B cell (primary cell): ENCODE measurements around the gene F12. TPM values are rescaled to one million over a fixed set of nuclear protein-coding genes. Genes with fewer than 3 reads are reported as not detected.

ENCODE experiments used
- ATAC-seq: fragments of 200-7000 bp; cut with Tn5 transposase; one replicate; pipeline ENCODE4 v1.10.0; 2021; ENCODE audit warnings: low read depth, mild to moderate bottlenecking, moderate number of reproducible peaks, moderate library complexity
- CTCF ChIA-PET: fragments of 350-600 bp; sonication (Branson Sonifier 250); formaldehyde crosslinking; loops from one replicate; lab custom pipeline; 2021; ENCODE audit warnings: antibody characterized with exemption, inconsistent platforms; lab: Charles Lee
- POLR2A ChIA-PET: fragments of 350-600 bp; sonication (Branson Sonifier 250); formaldehyde crosslinking; loops from one replicate; lab custom pipeline; 2021; ENCODE audit warnings: antibody characterized with exemption; lab: Charles Lee
- DNase-seq: peaks from one replicate; pipeline ENCODE4 v3.0.0; 2013
- H2AFZ ChIP-seq: 2 replicates; pipeline ENCODE4 v1.6.1; 2012; ENCODE audit warnings: mild to moderate bottlenecking, low read depth, low read length; ENCODE audit not compliant: insufficient read depth, poor library complexity, severe bottlenecking
- H3K27ac ChIP-seq, 2 donors: 1 replicate in 1 of 2; 2 replicates in 1 of 2; pipeline ENCODE4 v1.5.1; 2012 to 2013; ENCODE audit warnings: low read length in 2 of 2, mild to moderate bottlenecking in 2 of 2, moderate library complexity in 1 of 2
- H3K27me3 ChIP-seq, 4 experiments: fragments of 200-600 bp in 1 of 4; sonication (generic) in 1 of 4; replicated peaks in 1 of 4; 1 replicate in 2 of 4; 2 replicates in 2 of 4; pipeline versions ENCODE4 v1.6.1 to v1.7.0; 2013 to 2016; ENCODE audit warnings: low read length in 3 of 4, mild to moderate bottlenecking in 2 of 4, mixed read lengths in 1 of 4, moderate library complexity in 1 of 4; ENCODE audit not compliant: insufficient read depth in 4 of 4, control insufficient read depth in 3 of 4; ENCODE audit errors: control extremely low read depth in 1 of 4
- H3K36me3 ChIP-seq, 2 experiments: replicated peaks in 1 of 2; 1 replicate in 1 of 2; 2 replicates in 1 of 2; pipeline versions ENCODE4 v1.6.1 to v1.7.1; 2013; ENCODE audit warnings: low read length in 1 of 2; ENCODE audit not compliant: insufficient read depth in 2 of 2, control insufficient read depth in 1 of 2; ENCODE audit errors: control extremely low read depth in 1 of 2, extremely low read depth in 1 of 2
- H3K4me1 ChIP-seq, 2 donors: fragments of 200-600 bp in 1 of 2; sonication (generic) in 1 of 2; 1 replicate in 1 of 2; 2 replicates in 1 of 2; pipeline versions ENCODE4 v1.5.1 to v1.6.1; 2013 to 2017; ENCODE audit warnings: low read length in 2 of 2; ENCODE audit not compliant: control insufficient read depth in 2 of 2, insufficient read depth in 2 of 2
- H3K4me2 ChIP-seq: replicated peaks from 2 replicates; pipeline ENCODE3; 2012; ENCODE audit warnings: mild to moderate bottlenecking, low read depth, low read length; ENCODE audit not compliant: poor library complexity, severe bottlenecking
- H3K4me3 ChIP-seq, 5 experiments: fragments of 200-600 bp in 1 of 5; sonication (generic) in 1 of 5; 1 replicate in 3 of 5; 2 replicates in 2 of 5; pipeline versions ENCODE4 v1.5.1 to v1.7.0; 2011 to 2016; ENCODE audit warnings: low read length in 4 of 5, mild to moderate bottlenecking in 4 of 5, low read depth in 2 of 5, control low read depth in 1 of 5, moderate library complexity in 1 of 5; ENCODE audit not compliant: insufficient read depth in 1 of 5; ENCODE audit errors: control extremely low read depth in 1 of 5, extremely low read depth in 1 of 5
- H3K79me2 ChIP-seq: fragments of 200-600 bp; sonication (generic); one replicate; pipeline ENCODE4 v1.6.0; 2016; ENCODE audit warnings: low read length; ENCODE audit not compliant: control insufficient read depth, insufficient read depth
- H3K9ac ChIP-seq: fragments of 200-600 bp; sonication (generic); 2 replicates; pipeline ENCODE4 v1.6.1; 2017; ENCODE audit warnings: mild to moderate bottlenecking, low read length, moderate library complexity
- H3K9me3 ChIP-seq, 3 donors: one replicate each; pipeline versions ENCODE4 v1.6.1 to v1.7.1; 2013; ENCODE audit warnings: low read length in 2 of 3; ENCODE audit not compliant: control insufficient read depth in 2 of 3, insufficient read depth in 1 of 3; ENCODE audit errors: control extremely low read depth in 1 of 3
- H4K20me1 ChIP-seq: 2 replicates; pipeline ENCODE4 v1.6.0; 2012; ENCODE audit warnings: mild to moderate bottlenecking, low read length; ENCODE audit not compliant: insufficient read depth, control insufficient read depth, poor library complexity, severe bottlenecking
- H3K27ac Mint-ChIP-seq: one replicate; pipeline ENCODE4 v1.8.0; 2021; ENCODE audit warnings: mixed read lengths
- H3K27me3 Mint-ChIP-seq: one replicate; pipeline ENCODE4 v1.8.0; 2021; ENCODE audit warnings: mixed read lengths
- H3K4me1 Mint-ChIP-seq: one replicate; pipeline ENCODE4 v1.8.0; 2021; ENCODE audit warnings: mixed read lengths
- H3K4me3 Mint-ChIP-seq: one replicate; pipeline ENCODE4 v1.8.0; 2021; ENCODE audit warnings: mixed read lengths
- H3K9me3 Mint-ChIP-seq: one replicate; pipeline ENCODE4 v1.8.0; 2022; ENCODE audit warnings: mixed read lengths; ENCODE audit not compliant: insufficient read depth
- EZH2 ChIP-seq: IDR thresholded peaks from 2 replicates; pipeline ENCODE4 v1.6.1; 2012; ENCODE audit warnings: borderline replicate concordance, low read depth, mild to moderate bottlenecking, moderate library complexity, low read length; ENCODE audit not compliant: insufficient read depth, poor library complexity, severe bottlenecking
- WGBS: methylation state at CpG from one replicate; pipeline ENCODE4 v1.1.5; 2013; ENCODE audit warnings: missing lambda C conversion rate; ENCODE audit not compliant: insufficient coverage; 5-methylcytosine and 5-hydroxymethylcytosine counted together
- intact Hi-C: fragments of 100-400 bp; cut with micrococcal nuclease; formaldehyde crosslinking; loops from one replicate; pipeline ENCODE4 v1.10.0; 2022
- polyA plus RNA-seq: library from polyadenylated mRNA; depleted of rRNA; stranded (reverse); fragments of >200 nt; gene quantifications from 2 replicates; pipeline ENCODE4 v1.2.3, GENCODE V29; 2012
- total RNA-seq, 2 donors: library from RNA; stranded (reverse); fragments of 120-200 nt in 1 of 2; gene quantifications; 1 replicate in 1 of 2; 2 replicates in 1 of 2; pipeline versions ENCODE4 v1.2.3 to v1.2.4, GENCODE V29; 2013 to 2022
- TF ChIP-seq, protein P1 (sequence below): fragments of 200-600 bp; IDR thresholded peaks from one replicate; pipeline ENCODE4 v1.8.0; 2022; ENCODE audit warnings: antibody characterized with exemption, mild to moderate bottlenecking

F12 gene
- total and polyA plus RNA-seq, 2 donors (not counting 1 experiment from before 2014, with no cell fraction given) = 3.1 TPM; not detected in 1

DNA sequence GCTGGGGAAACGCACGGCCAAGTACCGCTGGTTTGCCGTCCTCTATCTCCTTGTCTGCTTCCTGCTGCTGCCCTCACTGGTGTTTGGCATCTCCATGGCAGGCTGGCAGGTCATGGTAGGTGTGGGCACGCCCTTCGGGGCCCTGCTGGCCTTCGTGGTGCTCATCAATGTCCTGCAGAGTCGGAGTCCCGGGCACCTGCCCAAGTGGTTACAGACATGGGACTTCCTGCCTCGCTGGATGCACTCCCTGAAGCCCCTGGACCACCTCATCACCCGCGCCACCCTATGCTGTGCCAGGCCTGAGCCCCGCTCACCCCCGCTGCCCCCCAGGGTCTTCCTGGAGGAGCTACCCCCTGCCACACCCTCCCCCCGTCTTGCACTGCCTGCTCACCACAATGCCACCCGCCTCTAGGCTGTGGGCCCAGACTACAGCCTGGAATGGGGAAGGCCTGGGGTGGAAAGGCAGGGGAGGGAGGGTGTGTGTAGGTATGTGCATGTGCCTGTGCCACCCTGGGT lies 11.4 kb downstream of the F12 start:
- intact Hi-C loops = no loop called here
- Mint-ChIP-seq H3K27me3 (peaks cover 11% of the 10 kb centered on the region), H3K4me3 (no peak overlapping the region), H3K9me3 (no peaks in the 10 kb centered on the region), H3K27ac (no peak overlapping the region), H3K4me1 (peaks cover 9% of the 10 kb centered on the region)
- Histone ChIP-seq H3K4me2 (no peak overlapping the region), H3K27ac (no peak overlapping the region), H3K9me3 (peaks cover 0 to 17% (median 0%) of the 10 kb centered on the region in 3 donors), H4K20me1 (no peaks in the 10 kb centered on the region), H3K9ac (no peak overlapping the region), H3K4me1 (peaks cover 9 to 11% of the 10 kb centered on the region in 2 donors), H3K79me2 (no peaks in the 10 kb centered on the region), H2AFZ (no peak overlapping the region), H3K27me3 (peaks cover 0 to 33% (median 7%) of the 10 kb centered on the region in 4 experiments), H3K36me3 (no peaks in the 10 kb centered on the region), H3K4me3 (no peak overlapping the region)
- DNase-seq = no peak
- ATAC-seq = no peak
- CTCF ChIA-PET = interaction anchor here (1.3 kb wide), 1 partner anchor 37 kb away, joined by 3 read pairs; no protein-coding TSS in a partner anchor
- WGBS = 85% methylated on average over 10 of the region's 16 CpGs
- POLR2A ChIA-PET = no interaction called here
- TF ChIP-seq, protein P1, sequence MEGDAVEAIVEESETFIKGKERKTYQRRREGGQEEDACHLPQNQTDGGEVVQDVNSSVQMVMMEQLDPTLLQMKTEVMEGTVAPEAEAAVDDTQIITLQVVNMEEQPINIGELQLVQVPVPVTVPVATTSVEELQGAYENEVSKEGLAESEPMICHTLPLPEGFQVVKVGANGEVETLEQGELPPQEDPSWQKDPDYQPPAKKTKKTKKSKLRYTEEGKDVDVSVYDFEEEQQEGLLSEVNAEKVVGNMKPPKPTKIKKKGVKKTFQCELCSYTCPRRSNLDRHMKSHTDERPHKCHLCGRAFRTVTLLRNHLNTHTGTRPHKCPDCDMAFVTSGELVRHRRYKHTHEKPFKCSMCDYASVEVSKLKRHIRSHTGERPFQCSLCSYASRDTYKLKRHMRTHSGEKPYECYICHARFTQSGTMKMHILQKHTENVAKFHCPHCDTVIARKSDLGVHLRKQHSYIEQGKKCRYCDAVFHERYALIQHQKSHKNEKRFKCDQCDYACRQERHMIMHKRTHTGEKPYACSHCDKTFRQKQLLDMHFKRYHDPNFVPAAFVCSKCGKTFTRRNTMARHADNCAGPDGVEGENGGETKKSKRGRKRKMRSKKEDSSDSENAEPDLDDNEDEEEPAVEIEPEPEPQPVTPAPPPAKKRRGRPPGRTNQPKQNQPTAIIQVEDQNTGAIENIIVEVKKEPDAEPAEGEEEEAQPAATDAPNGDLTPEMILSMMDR = no peak
- no peak for TF ChIP-seq EZH2

- Histone ChIP-seq H3K27ac (no peak overlapping the region), H2AFZ (no peak overlapping the region), H3K27me3 (peaks cover 0 to 21% (median 2%) of the 10 kb centered on the region in 4 experiments), H3K9me3 (peaks cover 0 to 7% (median 0%) of the 10 kb centered on the region in 3 donors), H3K79me2 (no peaks in the 10 kb centered on the region), H3K9ac (no peak overlapping the region), H3K4me2 (no peak overlapping the region), H3K36me3 (no peaks in the 10 kb centered on the region), H3K4me1 (no peaks in the 10 kb centered on the region), H4K20me1 (no peaks in the 10 kb centered on the region), H3K4me3 (no peak overlapping the region)
- ATAC-seq (no peak), DNase-seq (no peak)
- no peak for TF ChIP-seq EZH2
- TF ChIP-seq, protein P1 = no peak
- H3K4me3 Mint-ChIP-seq = no peak overlapping the region
- peaks cover 1% of the 10 kb centered on the region for H3K4me1 Mint-ChIP-seq
- no peaks in the 10 kb centered on the region for H3K9me3 Mint-ChIP-seq
- ChIA-PET POLR2A (no interaction called here), CTCF (interaction anchor here (1.3 kb wide), 1 partner anchor 36 kb away, joined by 3 read pairs; no protein-coding TSS in a partner anchor)
- H3K27ac Mint-ChIP-seq = no peak overlapping the region
- H3K27me3 Mint-ChIP-seq = peaks cover 6% of the 10 kb centered on the region
- intact Hi-C loops = no loop called here
- 97% methylated on average over 6 of the region's 10 CpGs for WGBS
Observed at GRCh38 chr5:177396807-177397206, 12.6 kb downstream of the F12 start.
